Endothelial cell of umbilical vein (primary cell): ENCODE results near the gene CACNA2D1. TPM values are rescaled to one million over a fixed set of nuclear protein-coding genes. Genes with fewer than 3 reads are reported as not detected.
"Not testable (repeated sequence)": the region's sequence is repeated elsewhere in the genome, so short reads cannot be mapped to it uniquely, and the experiment has no call there.

Source experiments
- BruUV-seq: library from RNA; stranded (reverse); fragments of 400-500 nt; replicated peaks from 2 replicates; lab custom pipeline; 2021; lab: Mats Ljungman, UMichigan
- CTCF ChIA-PET: fragments of 300-600, 350-600 bp; sonication (Branson Sonifier 250); formaldehyde crosslinking; loops from one replicate; lab custom pipeline; 2021; ENCODE audit warnings: antibody characterized with exemption, inconsistent platforms; lab: Charles Lee
- POLR2A ChIA-PET: fragments of 300-600, 350-600 bp; sonication (Branson Sonifier 250); formaldehyde crosslinking; loops from one replicate; lab custom pipeline; 2021; ENCODE audit warnings: antibody characterized with exemption, inconsistent platforms; lab: Charles Lee
- DNase-seq: peaks from one replicate; pipeline ENCODE4 v3.0.0-alpha.2; 2011; ENCODE audit warnings: low read depth, low spot score
- FAIRE-seq: peaks from 2 replicates; lab custom pipeline; 2011; peaks lifted over from hg19 to GRCh38; lab: Jason Lieb, UNC
- H2AFZ ChIP-seq: 2 replicates; pipeline ENCODE4 v1.6.0; 2012; ENCODE audit warnings: low read depth, low read length, control low read depth, inconsistent platforms
- H3K27ac ChIP-seq: 2 replicates; pipeline ENCODE4 v1.5.1; 2011; ENCODE audit warnings: low read depth, mild to moderate bottlenecking, control low read depth, low read length, moderate library complexity; ENCODE audit not compliant: insufficient read depth
- H3K27me3 ChIP-seq, 2 experiments: 2 replicates each; pipeline versions ENCODE4 v1.6.0 to v1.6.1; 2011; ENCODE audit warnings: low read length in 2 of 2, mixed read lengths in 1 of 2; ENCODE audit not compliant: control insufficient read depth in 2 of 2, insufficient read depth in 2 of 2
- H3K36me3 ChIP-seq, 2 experiments: 2 replicates in 1 of 2; 3 replicates in 1 of 2; pipeline ENCODE4 v1.5.1; 2011; ENCODE audit warnings: low read length in 2 of 2, mild to moderate bottlenecking in 1 of 2, moderate library complexity in 1 of 2; ENCODE audit not compliant: control insufficient read depth in 2 of 2, insufficient read depth in 2 of 2; ENCODE audit errors: extremely low read depth in 1 of 2
- H3K4me1 ChIP-seq: 3 replicates; pipeline ENCODE4 v1.5.1; 2011; ENCODE audit warnings: mild to moderate bottlenecking, low read length; ENCODE audit not compliant: control insufficient read depth, insufficient read depth; ENCODE audit errors: extremely low read depth
- H3K4me2 ChIP-seq: 2 replicates; pipeline ENCODE4 v1.6.1; 2011; ENCODE audit warnings: low read length, control low read depth, mixed read lengths; ENCODE audit not compliant: insufficient read depth
- H3K4me3 ChIP-seq, 3 experiments: fragments of 200-600 bp in 1 of 3; sonication (generic), shearing (Covaris generic) in 1 of 3; replicated peaks in 1 of 3; 2 replicates each; pipeline ENCODE4 v1.5.1; 2011 to 2016; ENCODE audit warnings: control low read depth in 3 of 3, low read length in 3 of 3, mild to moderate bottlenecking in 2 of 3, inconsistent platforms in 1 of 3, low read depth in 1 of 3, moderate library complexity in 1 of 3; ENCODE audit not compliant: insufficient read depth in 1 of 3
- H3K79me2 ChIP-seq: 2 replicates; pipeline ENCODE4 v1.6.0; 2012; ENCODE audit warnings: low read length, inconsistent platforms; ENCODE audit not compliant: control insufficient read depth, insufficient read depth
- H3K9ac ChIP-seq: replicated peaks from 2 replicates; pipeline ENCODE3; 2011; ENCODE audit warnings: low read length, control low read depth; ENCODE audit not compliant: insufficient read depth; ENCODE audit errors: extremely low read depth
- H3K9me1 ChIP-seq: replicated peaks from 3 replicates; pipeline ENCODE4 v1.6.0; 2011; ENCODE audit warnings: mild to moderate bottlenecking, low read length; ENCODE audit not compliant: control insufficient read depth, insufficient read depth; ENCODE audit errors: extremely low read depth
- H3K9me3 ChIP-seq: replicated peaks from 2 replicates; pipeline ENCODE4 v1.5.1; 2012; ENCODE audit warnings: low read length, inconsistent platforms; ENCODE audit not compliant: control insufficient read depth, insufficient read depth
- H4K20me1 ChIP-seq: replicated peaks from 2 replicates; pipeline ENCODE3; 2011; ENCODE audit warnings: mild to moderate bottlenecking, low read length; ENCODE audit not compliant: control insufficient read depth, insufficient read depth; ENCODE audit errors: extremely low read depth
- CTCF ChIP-seq, 2 donors: IDR thresholded peaks; 1 replicate in 1 of 2; 2 replicates in 1 of 2; pipeline ENCODE4 v1.5.1; 2011; ENCODE audit warnings: low read length in 2 of 2, mild to moderate bottlenecking in 2 of 2, moderate library complexity in 2 of 2, control low read depth in 1 of 2, inconsistent platforms in 1 of 2, low read depth in 1 of 2; ENCODE audit not compliant: insufficient read depth in 1 of 2; ENCODE audit errors: extremely low read depth in 1 of 2
- JUN ChIP-seq: IDR thresholded peaks from 2 replicates; pipeline ENCODE4 v1.6.1; 2011; ENCODE audit warnings: borderline replicate concordance, low read depth; ENCODE audit not compliant: insufficient read length, insufficient read depth
- MYC ChIP-seq: IDR thresholded peaks from one replicate; pipeline ENCODE4 v1.6.1; 2011; ENCODE audit warnings: mild to moderate bottlenecking, low read depth, low read length
- POLR2A ChIP-seq: IDR thresholded peaks from 2 replicates; pipeline ENCODE4 v1.6.1; 2012; ENCODE audit warnings: low read depth, mild to moderate bottlenecking, control low read depth, low read length
- POLR2AphosphoS5 ChIP-seq: IDR thresholded peaks from 2 replicates; pipeline ENCODE4 v1.6.1; 2012; ENCODE audit warnings: low read depth, mild to moderate bottlenecking, control low read depth, low read length, moderate library complexity; ENCODE audit not compliant: insufficient read depth
- dilution Hi-C: fragments of 300-500 bp; cut with MboI; formaldehyde crosslinking; loops from one replicate; pipeline ENCODE4 v1.15.0; 2019; ENCODE audit warnings: low sequenced_read_pairs; ENCODE audit not compliant: extremely low pct_ligation_motif_present
- intact Hi-C: fragments of 100-400 bp; cut with micrococcal nuclease; formaldehyde crosslinking; loops from one replicate; pipeline ENCODE4 v1.10.0; 2022
- polyA plus RNA-seq, 4 experiments: library from polyadenylated mRNA; depleted of rRNA in 3 of 4; stranded (reverse) in 3 of 4; unstranded in 1 of 4; fragments of >200 nt; gene quantifications; 2 replicates each; pipeline versions ENCODE4 v1.2.1 to v1.2.3, GENCODE V29; 2011 to 2012; ENCODE audit warnings: missing spikeins in 1 of 4
- total RNA-seq: library from RNA; stranded (reverse); gene quantifications from 2 replicates; pipeline ENCODE4 v1.2.3, GENCODE V29; 2021

The CACNA2D1 gene
- total and polyA plus RNA-seq, 2 donors (not counting 3 experiments of a cell fraction or from before 2014, with no cell fraction given) = 4.1 to 38.6 TPM

GRCh38 chr7:82434275-82435022 is 9.1 kb downstream of the CACNA2D1 start:
- POLR2A ChIA-PET = no interaction called here
- dilution Hi-C loops = no loop called here
- Histone ChIP-seq H3K4me2 (no peak overlapping the region), H3K27me3 (no peaks in the 10 kb centered on the region), H3K36me3 (no peaks in the 10 kb centered on the region), H4K20me1 (no peaks in the 10 kb centered on the region), H2AFZ (no peak overlapping the region), H3K4me1 (no peaks in the 10 kb centered on the region), H3K9ac (no peak overlapping the region), H3K27ac (no peak overlapping the region), H3K4me3 (no peak overlapping the region), H3K79me2 (no peaks in the 10 kb centered on the region), H3K9me3 (no peaks in the 10 kb centered on the region), H3K9me1 (no peaks in the 10 kb centered on the region)
- no peak for DNase-seq
- intact Hi-C loops = no loop called here
- no peak for TF ChIP-seq POLR2A
- no peak for TF ChIP-seq MYC
- CTCF ChIA-PET = no interaction called here
- BruUV-seq = no TSS peak
- no peak for FAIRE-seq

GRCh38 chr7:82433507-82433906 is 10.1 kb downstream of the CACNA2D1 start:
- CTCF ChIA-PET = no interaction called here
- Histone ChIP-seq H3K4me3 (no peak overlapping the region), H3K9me3 (no peaks in the 10 kb centered on the region), H3K4me2 (no peak overlapping the region), H3K27me3 (no peaks in the 10 kb centered on the region), H3K79me2 (peaks cover 2% of the 10 kb centered on the region), H3K9me1 (no peaks in the 10 kb centered on the region), H2AFZ (no peak overlapping the region), H3K4me1 (peaks cover 4% of the 10 kb centered on the region), H4K20me1 (no peaks in the 10 kb centered on the region), H3K27ac (no peak overlapping the region), H3K9ac (no peak overlapping the region), H3K36me3 (no peaks in the 10 kb centered on the region)
- dilution Hi-C loops (no loop called here), intact Hi-C loops (no loop called here)
- POLR2A ChIA-PET = no interaction called here
- FAIRE-seq = no peak
- TF ChIP-seq POLR2AphosphoS5 (no peak), CTCF (IDR thresholded peaks at IDR 0.05; ENCODE audit: extremely low read depth in 1 of 2, insufficient read depth in 1 of 2, low read depth in 1 of 2, low read length in 2 of 2) (no peak), JUN (no peak), POLR2A (no peak)
- no peak for DNase-seq
- BruUV-seq = no TSS peak

- H3K4me2 ChIP-seq, H3K4me3 ChIP-seq, H3K79me2 ChIP-seq, H2AFZ ChIP-seq, H3K9me3 ChIP-seq, POLR2A ChIA-PET, H4K20me1 ChIP-seq, DNase-seq, H3K27me3 ChIP-seq, FAIRE-seq, BruUV-seq, dilution Hi-C loops, H3K36me3 ChIP-seq, H3K9me1 ChIP-seq, intact Hi-C loops, H3K27ac ChIP-seq, H3K4me1 ChIP-seq, CTCF ChIA-PET, H3K9ac ChIP-seq: not testable (repeated sequence)
These were observed 10.8 kb downstream of the CACNA2D1 start for GRCh38 chr7:82432743-82433142.
